GM18951 (cell line): ENCODE results near the gene USP28.
"Not testable (repeated sequence)": the region's sequence is repeated elsewhere in the genome, so short reads cannot be mapped to it uniquely, and the experiment has no call there.

Source experiments
- POLR2A ChIP-seq: IDR thresholded peaks from 4 replicates; pipeline ENCODE4 v1.6.1; 2011; ENCODE audit warnings: mild to moderate bottlenecking; ENCODE audit not compliant: insufficient read length, insufficient read depth; ENCODE audit errors: extremely low read depth
- in situ Hi-C: fragments of 300-500 bp; cut with MboI; formaldehyde crosslinking; loops from one replicate; pipeline ENCODE4 v1.12.0; 2022; ENCODE audit warnings: low sequenced_read_pairs, mixed read lengths, inconsistent platforms; ENCODE audit not compliant: unreplicated experiment

The USP28 gene

GRCh38 chr11:113802621-113803020 is 72.8 kb downstream of the USP28 start:
- no peak for TF ChIP-seq POLR2A
- in situ Hi-C loops: no loop called here

GRCh38 chr11:113796663-113797259 is 78.6 kb downstream of the USP28 start:
- TF ChIP-seq POLR2A: no peak
- in situ Hi-C loops: no loop called here

- TF ChIP-seq POLR2A: no peak
- in situ Hi-C loops: no loop called here
Measured at GRCh38 chr11:113789675-113790320, 85.6 kb downstream of the USP28 start.

- in situ Hi-C loops: not testable (repeated sequence)
Measured at GRCh38 chr11:113789016-113789415, 86.4 kb downstream of the USP28 start.

GRCh38 chr11:113782134-113782533 is 93.2 kb downstream of the USP28 start:
- in situ Hi-C loops: no loop called here
- TF ChIP-seq POLR2A: no peak

- no peak for TF ChIP-seq POLR2A
- in situ Hi-C loops: no loop called here
Measured at GRCh38 chr11:113781682-113782081, 93.7 kb downstream of the USP28 start.

GRCh38 chr11:113779496-113779895 is 95.9 kb downstream of the USP28 start, which contains the start of gene CLDN25:
CLDN25 (plus strand) TSS chr11:113779796; CDS start chr11:113779796, 0 bp downstream.
- in situ Hi-C loops: no loop called here
- no peak for TF ChIP-seq POLR2A

- in situ Hi-C loops: no loop called here
- TF ChIP-seq POLR2A: no peak
Measured at GRCh38 chr11:113778111-113778910, 97.1 kb downstream of the USP28 start.

GRCh38 chr11:113774174-113774503 is 101.2 kb downstream of the USP28 start:
- in situ Hi-C loops: no loop called here
- no peak for TF ChIP-seq POLR2A

GRCh38 chr11:113773416-113774173 is 101.8 kb downstream of the USP28 start, which contains the start of gene ZW10:
ZW10 (minus strand) TSS chr11:113773692; CDS start chr11:113773666, 26 bp downstream.
- peak; percentile 82 for TF ChIP-seq POLR2A

GRCh38 chr11:113773092-113773415 is 102.3 kb downstream of the USP28 start:
- no peak for TF ChIP-seq POLR2A
- in situ Hi-C loops: no loop called here

More at GRCh38 chr11:113773416-113774173, 101.8 kb downstream of the USP28 start, which contains the start of gene ZW10:
- in situ Hi-C loops: no loop called here

- TF ChIP-seq POLR2A: no peak
- in situ Hi-C loops: no loop called here
Measured at GRCh38 chr11:113771964-113772363, 103.4 kb downstream of the USP28 start.
